Measurements from ENCODE around the gene ZCCHC12.
A peak's percentile ranks its signal among the peaks of the same experiment; 100 is the strongest.
"Not testable (repeated sequence)": the region's sequence is repeated elsewhere in the genome, so short reads cannot be mapped to it uniquely, and the experiment has no call there.

Gene ZCCHC12

DNA sequence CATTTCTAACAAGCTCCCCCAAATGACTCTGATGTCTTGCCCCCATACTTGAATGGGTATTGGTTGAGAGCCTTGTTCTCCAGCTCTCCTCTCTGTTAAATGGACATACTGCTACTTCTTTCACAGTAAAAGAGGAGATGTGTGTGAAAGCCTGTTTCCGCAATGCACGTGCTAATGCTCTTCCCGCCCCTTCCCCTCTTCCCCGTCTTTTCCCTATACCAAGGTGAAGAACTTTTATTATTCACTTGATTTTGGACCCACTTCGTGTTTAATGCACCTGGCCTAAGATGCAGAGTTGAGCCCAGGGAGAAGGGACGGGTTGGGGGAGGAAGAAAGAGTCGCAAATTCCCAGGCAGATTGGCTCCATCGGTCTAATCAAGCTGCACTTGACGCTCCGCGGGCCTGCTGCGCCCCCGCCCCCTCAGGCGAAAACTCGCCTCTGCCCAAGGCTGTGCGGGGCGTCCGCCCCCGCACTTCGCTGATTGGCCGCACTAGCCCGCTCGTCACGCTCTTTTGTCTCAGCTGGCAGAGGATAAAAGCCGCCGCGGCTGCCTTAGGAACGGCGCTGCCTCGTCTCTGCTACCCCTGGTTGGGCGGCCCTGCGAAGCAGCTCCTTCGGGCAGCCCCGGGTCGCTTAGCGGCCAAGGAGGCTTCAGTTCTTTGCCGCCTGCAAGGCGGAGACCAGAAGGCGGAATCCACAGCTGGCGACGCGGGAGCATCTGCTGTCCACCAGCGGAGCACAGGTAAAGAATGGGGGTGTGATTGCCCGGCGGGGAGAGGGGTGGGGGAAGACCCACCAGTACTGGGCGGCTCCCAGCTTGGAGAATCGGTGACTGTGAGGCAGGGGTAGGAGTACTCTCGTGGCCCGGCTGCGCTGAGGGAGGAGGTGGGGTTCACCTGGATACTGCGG is at the start of gene ZCCHC12:
Gene ZCCHC12, plus strand, starts transcription at position 562 of the 910 bp plus-strand sequence. CDS start 1,421 bp downstream, outside the sequence.
- DNase-seq = peak; percentile 40

DNA sequence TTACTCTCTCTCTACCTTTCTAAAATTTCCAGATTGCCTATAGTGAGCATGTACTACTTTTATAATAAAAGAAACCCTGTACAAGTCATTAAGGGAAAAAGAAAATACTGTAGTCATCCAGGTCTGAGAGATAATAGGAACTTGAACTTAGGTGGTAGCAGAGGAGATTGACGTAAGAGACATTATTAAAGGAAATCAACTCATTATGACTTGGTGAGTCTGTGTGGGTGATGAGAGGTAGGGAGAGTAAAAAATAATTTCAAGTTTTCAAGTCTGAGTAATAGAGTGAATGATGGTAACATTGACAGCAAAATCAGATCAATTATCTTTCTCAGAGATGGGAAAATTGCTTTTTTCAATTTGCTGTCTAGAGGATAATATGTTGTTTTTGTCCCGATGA is 44.0 kb upstream of the ZCCHC12 start:
- no peak for DNase-seq

DNA sequence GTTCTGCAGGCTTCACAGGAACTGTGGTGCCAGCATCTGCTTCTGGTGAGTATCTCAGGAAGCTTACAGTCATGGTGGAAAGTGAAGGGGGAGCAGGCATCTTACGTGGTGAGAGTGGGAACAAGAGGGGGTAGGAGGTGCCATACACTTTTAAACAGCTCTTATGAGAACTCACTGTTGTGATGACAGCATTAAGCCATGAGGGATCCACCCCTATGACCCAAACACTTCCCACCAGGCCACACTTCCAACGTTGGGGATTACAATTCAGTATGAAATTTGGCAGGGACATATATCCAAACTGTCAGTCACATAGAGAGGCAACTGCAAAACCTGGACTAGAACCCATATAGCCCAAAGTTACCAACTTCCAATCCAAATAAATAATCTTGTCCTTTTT is 43.1 kb upstream of the ZCCHC12 start:
- DNase-seq = no peak

DNA sequence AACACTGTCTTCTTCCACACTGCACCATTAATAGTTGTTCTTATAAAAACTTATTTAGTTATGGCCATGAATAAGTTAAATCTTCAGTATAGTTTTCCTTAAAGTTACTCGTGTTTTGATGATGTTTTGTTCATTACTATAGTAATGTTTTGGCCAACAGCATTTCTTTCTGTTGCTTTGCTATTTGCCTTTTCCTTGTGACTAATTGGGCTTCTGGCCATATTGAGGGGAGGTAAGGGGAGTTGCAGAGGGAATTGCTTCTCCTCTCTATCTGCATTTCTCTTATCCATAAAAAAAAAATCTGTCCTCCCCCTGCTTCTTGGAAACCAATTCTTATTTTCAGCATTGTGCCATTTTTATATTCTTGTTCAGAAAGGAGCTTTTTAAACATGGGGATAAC is 42.7 kb upstream of the ZCCHC12 start:
- DNase-seq = no peak

DNA sequence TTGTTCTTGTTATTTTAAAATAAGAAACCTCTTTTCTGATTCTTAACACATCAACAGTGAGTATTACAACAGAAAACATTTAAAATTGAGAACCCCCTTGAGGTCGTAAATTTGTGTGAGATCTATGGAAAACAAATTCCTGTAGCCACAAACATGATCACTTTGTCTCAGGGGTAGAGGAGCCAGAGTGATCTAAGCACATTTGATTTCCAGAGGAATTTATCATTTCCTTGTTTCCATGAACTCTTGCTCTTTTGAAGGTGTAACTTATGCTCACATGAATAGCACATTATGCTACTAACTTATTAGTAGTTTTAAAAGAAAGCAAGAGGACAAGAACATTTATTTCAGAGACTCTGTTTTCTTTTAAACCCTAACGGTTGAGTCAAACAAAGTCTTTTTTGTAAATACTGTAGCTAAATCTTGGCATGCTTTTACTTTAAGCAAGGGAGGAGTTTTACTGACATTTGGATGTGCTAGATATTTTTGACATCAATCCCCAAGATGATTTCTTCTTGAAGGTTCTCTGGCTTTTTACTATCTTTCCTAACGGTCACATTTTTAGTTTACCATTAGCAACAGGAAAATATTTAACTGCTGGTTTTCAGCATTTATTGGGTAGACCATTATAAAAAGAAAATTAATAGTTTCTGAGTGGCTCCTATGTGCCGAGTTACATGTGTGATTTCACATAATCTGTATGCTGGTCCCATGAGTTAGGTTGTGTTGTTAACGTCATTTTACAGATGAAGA is 27.9 kb upstream of the ZCCHC12 start:
- DNase-seq = no peak

DNA sequence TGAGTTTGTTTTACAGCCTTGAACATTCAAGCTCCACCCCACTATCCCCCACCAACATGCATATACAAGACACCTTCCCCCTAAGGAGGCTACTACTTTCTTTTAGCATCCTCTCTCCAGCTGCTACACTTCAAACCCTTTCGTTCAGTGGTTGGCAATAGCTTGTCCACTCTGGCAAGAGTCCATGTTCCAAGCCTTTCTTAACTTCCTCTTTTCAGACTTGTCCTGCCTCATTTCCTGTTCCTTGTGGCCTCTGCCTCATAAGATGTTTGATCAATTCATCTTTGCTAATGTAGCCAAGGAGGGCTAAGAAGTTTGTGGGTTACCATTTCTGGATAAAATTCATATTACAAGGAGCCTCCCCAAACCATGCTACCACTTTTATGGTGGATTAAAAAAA is 20.8 kb upstream of the ZCCHC12 start:
- DNase-seq = no peak

DNA sequence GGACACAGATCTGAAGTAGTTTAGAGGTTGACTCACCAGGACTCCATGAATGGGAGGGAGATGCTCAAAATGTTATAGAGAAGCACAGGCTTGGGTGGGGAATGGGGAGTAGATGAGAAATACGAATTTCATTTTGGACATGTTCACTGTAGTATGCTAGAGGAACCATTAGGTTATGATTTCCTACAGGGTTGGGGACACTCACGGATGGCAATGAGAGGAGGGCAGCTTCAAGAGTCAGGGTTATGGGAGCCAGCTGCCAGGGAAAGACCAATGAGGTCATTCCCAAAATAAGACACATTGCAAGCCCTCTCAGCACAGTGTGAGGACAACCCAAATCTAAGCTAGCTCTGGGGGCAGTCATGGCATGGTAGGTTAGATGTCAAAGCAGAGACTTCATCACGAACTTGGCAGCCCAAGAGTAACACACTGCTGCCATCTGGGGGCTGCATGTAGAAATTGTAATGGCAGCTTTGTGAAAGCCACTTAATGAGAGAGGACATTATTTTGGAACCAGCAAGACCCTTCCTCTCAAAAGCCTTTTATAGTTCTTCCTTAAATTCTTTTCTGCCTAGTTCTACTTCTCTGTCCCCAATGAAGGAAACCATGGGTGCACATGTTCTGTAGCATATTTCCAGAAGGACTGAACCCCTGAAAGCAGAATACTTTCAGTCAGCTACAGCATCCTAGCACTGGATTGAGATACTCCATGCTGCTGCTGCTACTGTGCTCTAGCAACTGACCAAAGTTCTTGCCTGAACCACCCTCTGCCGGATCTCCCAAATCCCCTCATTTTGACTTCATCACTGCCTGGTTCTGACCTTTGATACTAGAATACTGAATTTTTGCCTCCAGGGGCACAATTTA is 16.2 kb upstream of the ZCCHC12 start:
- peak; percentile 30 for DNase-seq

DNA sequence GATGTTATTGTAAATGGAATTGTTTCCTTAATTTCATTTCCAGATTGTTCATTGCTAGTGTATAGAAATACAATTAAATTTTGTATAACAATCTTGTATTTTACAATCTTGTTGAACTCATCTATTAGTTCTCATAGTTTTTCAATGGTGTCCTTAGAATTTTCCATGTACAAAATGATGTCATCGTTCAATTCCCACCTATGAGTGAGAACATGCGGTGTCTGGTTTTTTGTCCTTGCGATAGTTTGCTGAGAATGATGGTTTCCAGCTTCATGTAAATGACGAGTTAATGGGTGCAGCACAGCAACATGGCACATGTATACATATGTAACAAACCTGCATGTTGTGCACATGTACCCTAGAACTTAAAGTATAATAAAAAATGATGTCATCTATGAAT is 6.4 kb upstream of the ZCCHC12 start:
- not testable (repeated sequence) for DNase-seq

DNA sequence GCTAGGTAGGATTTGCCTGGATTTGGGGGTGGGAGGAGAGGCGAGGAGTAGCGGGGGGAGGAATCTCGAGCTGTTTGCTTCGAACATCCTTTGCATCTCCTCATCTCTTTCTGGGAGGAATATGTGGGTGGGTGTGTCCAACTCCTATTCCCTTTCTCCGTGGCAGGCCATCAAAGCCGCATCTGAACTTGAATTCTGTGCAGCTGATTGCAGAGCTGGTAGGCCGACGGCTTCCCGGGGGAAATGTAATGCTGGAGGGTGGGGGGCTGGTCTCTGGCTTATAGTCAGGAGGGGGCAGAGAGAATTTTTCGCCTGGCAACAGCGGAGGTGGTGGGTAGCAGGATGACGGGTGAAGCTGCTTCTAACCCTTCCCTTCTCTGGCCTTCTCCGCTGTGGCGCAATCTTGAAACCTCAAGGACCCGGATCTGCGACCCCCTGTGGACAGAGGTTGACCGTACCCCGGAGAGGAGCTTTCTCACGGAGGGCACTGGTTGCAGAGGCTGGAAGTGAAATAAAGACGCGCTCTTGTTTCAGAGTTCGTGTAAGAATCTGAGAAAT is 628 bp downstream of the ZCCHC12 start:
- no peak for DNase-seq

DNA sequence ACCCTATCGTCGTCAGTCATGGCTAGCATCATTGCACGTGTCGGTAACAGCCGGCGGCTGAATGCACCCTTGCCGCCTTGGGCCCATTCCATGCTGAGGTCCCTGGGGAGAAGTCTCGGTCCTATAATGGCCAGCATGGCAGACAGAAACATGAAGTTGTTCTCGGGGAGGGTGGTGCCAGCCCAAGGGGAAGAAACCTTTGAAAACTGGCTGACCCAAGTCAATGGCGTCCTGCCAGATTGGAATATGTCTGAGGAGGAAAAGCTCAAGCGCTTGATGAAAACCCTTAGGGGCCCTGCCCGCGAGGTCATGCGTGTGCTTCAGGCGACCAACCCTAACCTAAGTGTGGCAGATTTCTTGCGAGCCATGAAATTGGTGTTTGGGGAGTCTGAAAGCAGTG is 1.6 kb downstream of the ZCCHC12 start:
- no peak for DNase-seq

DNA sequence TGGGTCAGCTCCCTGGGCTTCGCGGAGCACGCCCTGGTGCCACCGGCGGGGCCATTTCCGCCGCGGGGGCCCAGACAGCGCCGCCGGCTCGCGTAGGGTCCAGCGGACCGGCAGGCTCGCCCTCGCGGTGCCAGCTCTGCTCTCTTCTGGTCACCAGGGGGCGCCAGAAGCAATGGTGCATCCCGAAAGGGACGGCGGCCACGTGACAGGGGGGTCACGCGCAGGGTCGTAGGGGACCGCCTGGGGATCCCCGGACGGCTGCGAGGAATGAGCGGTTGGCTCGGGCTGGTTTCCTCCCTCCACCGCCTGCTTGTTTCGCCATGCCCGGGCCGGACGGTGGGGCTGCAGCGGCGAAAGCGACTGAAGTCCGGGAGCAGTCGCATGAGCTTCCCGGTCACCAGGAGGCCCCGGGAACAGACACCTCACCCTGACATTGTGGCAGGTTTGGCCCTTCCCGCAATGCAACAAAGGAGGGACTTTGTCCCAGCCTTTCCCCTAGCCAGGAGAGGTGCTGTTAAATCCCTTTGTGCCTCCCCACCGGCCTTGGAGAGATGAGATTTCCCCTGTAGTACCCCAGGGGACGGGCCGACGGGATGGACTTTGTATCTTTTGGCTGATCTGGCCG is 15.8 kb downstream of the ZCCHC12 start:
- peak; percentile 55 for DNase-seq

DNA sequence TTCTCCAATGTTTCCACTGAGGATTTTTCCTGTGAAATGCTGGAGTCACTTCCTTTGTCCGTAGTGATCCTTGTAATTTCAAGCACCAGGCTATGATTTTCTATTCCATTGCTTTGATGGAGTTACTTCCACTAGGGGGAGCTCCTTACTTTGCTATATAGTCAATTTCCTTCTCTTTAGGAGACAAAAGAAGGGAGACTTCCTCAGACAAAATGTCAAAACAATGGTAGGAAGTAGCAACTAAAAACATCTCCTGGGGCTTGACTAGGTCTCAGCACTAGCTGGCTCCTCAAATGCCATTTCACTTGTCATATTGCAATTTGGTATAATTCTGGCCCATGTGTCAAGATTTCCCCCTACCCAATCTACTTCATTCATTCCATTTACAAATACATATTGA is 24.1 kb downstream of the ZCCHC12 start:
- peak; percentile 54 for DNase-seq

DNA sequence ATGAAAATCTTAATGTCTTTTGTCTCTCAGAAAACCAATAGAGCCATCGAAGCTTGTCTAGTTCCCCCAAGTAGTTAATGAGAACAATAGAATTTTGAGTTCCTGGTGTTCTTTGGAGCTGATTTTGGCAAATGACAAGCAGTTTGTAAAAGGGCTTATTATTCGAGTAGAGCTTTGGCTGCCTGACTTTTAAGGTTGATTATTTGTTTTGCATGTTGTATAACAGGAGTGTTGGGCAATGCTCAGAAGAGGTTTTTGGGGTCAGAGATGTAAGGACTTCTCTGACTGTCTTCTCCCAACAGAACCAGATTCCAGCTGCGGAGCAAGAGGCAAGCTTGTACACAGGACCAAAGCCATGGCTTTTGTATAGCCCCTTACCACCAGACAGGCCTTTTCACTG is 30.0 kb downstream of the ZCCHC12 start:
- DNase-seq = no peak

DNA sequence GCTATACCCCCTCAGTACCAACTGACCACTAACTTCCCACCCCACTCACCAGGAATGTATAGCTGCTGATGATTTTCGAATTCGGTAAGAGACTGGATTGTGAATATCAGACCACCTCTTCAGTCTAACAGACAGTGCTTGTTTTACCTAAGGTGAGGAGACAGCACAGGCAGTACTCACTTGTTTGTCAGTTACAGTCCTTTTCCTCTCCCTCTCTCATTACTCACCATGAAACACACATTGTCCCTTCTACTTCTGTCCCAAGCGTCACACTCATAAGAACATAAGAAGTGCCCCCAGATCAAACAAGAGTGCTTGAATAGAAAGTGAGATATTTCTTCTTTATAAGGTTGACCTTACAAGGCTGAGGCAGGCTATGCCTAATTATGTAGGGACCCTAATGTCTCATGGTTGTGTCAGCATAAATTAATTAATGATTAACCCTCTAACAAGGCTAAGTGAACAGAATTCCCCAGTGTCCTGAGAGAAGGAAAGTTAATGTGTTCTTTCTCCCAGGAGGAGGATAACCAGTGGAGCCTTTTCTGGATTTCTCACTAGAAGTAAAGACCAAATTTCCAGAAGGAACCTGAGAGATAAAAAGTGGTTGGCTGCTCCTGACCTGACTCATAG is 32.2 kb downstream of the ZCCHC12 start:
- no peak for DNase-seq

DNA sequence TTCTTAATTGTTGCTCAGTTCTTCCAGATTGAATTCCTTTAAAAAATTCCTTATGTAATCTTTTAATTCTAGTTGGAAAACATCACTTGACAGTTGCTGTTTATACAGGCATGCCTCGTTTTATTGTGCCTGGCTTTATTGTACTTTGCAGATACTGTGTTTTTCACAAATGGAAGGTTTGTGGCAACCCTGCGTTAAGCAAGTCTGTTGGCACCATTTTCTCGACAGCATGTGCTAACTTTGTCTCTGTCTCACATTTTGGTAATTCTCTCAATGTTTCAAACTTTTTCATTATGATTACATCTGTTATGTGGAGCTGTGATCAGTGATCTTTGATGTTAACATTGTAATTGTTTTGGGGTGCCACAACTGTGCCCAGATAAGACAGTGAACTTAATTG is 33.4 kb downstream of the ZCCHC12 start:
- no peak for DNase-seq

DNA sequence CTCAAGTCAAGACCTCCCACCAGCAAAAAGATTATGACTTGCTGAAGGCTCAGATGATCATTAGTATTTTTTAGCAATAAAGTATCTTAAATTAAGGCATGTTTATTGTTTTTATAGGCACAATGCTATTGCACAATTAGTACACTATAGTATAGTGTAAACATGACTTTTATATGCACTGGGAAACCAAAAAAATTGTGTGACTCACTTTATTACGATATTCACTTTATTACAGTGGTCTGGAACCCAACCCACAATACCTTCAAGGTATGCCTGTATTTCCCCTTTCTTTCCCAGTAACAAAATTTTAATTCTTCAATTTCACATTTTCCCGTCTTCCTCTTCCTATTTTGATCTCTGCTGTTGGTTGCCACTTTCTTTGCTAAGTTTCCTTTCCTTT is 37.7 kb downstream of the ZCCHC12 start:
- DNase-seq = no peak

DNA sequence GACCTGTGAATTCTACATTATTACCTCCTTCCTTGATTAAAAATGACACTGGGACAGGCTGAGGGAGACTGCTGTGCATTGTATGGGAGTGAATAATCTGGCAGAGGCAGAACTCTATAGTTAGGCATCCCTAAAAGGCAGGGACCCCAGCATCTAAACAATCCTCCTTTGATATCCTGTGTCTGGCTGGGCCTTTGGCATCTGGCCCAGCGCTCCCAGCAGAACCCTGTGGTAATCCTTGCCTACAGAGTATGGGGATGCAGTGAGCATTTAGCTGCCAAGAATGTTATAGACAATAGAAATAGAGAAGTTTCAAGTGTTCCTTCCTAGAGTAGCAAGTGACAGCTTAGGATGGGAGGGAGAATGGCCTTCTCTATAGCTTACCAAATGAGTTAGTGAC is 38.5 kb downstream of the ZCCHC12 start:
- DNase-seq = no peak

DNA sequence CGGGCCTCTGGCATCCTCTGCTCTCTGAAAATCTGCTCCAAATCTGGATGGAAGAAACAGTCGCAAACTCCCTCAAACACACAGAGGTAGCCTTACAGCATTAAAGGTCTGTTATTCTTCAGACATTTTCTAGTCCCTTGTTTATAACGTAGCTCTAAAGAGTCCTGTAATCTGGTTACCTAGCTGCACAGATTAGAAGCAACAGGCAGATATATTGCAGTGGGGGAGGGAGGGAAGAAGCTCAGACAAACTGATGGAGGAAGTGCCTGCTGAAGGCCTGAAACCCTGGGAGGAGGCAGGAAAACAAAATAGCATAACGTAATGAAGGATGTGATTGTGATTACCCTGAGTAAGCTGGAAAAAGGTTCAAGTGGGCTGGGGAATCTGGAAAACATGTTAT is 39.4 kb downstream of the ZCCHC12 start:
- no peak for DNase-seq

DNA sequence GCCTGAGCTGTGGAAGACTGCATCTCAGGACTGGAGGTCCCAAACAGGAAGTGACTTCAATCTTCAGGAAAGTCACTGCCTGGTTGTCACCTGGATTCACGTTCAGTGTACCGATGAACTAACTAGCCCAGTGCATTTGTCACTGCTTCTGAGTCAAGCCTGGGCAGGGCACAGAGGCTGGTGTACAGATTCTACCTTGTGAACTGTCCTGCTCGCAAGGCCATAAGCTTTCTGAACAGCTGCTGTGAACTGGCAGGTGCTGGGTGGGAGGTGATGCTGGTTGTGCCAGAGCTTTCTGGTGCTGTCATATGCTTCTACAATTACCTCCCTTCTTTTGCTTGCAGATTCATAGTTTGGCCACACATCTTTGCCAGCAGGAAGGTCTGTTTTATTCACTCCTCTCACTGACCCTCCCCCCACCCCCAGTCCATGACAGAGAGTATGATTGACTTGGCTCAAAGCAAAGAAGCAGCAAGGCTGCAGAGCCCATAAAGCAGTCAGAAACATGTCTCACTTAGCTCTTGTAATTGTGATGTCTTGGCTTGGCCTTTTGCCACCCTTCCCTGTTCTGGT is 40.5 kb downstream of the ZCCHC12 start:
- DNase-seq = no peak

DNA sequence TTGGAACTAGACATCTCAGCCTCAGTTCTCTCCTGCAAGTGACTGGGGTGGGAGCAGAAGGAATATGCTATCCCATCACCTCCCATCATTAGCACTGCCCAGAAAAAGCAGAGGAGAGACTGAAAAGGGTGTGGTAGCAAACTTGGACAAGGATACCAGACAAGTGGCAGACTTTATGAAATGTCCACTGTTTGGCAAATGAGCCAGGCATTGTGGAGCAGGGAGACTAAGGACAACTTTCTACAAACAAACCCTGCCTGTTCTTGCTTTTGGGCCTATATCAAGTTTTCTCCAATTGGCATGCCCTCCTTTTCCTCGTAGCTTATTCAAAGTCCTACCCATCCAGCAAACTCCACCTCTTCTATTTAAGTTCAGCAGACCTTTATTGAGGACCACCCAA is 41.6 kb downstream of the ZCCHC12 start:
- DNase-seq = no peak

DNA sequence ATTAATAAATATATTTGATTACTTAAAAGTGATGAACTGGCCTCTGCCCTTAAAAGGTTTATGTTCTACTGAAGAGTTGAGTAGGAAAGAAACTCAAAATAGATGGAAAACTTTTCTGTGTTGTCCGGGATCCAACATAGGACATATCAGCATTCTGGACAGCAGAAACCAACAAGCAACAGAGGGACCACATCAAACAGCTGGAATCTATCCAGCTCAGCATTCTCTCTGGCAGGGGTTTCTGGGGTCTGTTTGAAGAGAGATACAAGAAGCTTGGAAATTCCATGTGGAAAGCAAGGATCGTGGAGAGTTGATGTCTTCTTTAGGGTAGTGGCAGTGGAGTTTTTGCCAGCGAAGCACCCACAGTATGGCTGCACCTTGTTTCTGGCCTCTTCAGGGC is 43.6 kb downstream of the ZCCHC12 start:
- no peak for DNase-seq
